ENCODE results near the gene DNAJC10.

The DNAJC10 gene

DNA sequence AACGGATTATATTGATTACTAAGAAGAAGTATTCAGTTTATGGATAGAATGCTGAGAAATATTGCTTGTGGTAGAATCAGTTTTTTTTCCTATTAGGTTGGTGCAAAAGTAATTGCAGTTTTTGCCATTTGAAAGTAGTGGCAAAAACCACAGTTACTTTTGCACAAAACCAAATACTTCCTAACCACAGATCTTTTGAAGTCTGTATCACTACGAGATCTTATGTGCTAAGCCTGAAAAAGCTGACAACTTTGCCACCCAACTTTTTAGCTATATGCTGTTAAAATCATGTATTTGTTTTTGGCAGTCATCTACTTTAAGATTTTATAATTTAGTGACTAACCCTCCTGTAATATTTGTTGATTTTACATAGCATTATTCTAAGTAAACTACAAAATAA lies 24.6 kb downstream of the DNAJC10 start:
- Histone ChIP-seq H3K36me3 (ENCODE audit: control insufficient read depth, low read length) (peaks cover 93% of the 10 kb centered on the region), H3K4me1 (ENCODE audit: control insufficient read depth, low read length) (no peaks in the 10 kb centered on the region), H3K27ac (ENCODE audit: low read depth, low read length) (no peak overlapping the region), H3K27me3 (ENCODE audit: control insufficient read depth, low read length) (no peaks in the 10 kb centered on the region), H4K20me1 (ENCODE audit: control insufficient read depth, insufficient read depth, low read depth, low read length) (no peaks in the 10 kb centered on the region), H3K79me2 (ENCODE audit: control insufficient read depth, low read length) (peaks cover 26% of the 10 kb centered on the region), H3K4me2 (ENCODE audit: low read length) (no peak overlapping the region), H3K4me3 (ENCODE audit: low read length) (no peak overlapping the region), H3K9me2 (replicated peaks; ENCODE audit: control insufficient read depth, low read length) (no peaks in the 10 kb centered on the region), H3F3A (ENCODE audit: control insufficient read depth, insufficient read depth) (peaks cover 7% of the 10 kb centered on the region; the same call in 1 of the 2 replicates), H3K9me3 (ENCODE audit: control insufficient read depth, insufficient read depth, low read length) (peaks cover 4% of the 10 kb centered on the region; the same call in 1 of the 2 replicates)
- TF ChIP-seq CTCF (IDR thresholded peaks at IDR 0.05; ENCODE audit: low read depth, low read length, poor library complexity, severe bottlenecking), result no peak
- TF ChIP-seq EZH2phosphoT487 (IDR thresholded peaks at IDR 0.05; ENCODE audit: borderline replicate concordance, low read length), result no peak

DNA sequence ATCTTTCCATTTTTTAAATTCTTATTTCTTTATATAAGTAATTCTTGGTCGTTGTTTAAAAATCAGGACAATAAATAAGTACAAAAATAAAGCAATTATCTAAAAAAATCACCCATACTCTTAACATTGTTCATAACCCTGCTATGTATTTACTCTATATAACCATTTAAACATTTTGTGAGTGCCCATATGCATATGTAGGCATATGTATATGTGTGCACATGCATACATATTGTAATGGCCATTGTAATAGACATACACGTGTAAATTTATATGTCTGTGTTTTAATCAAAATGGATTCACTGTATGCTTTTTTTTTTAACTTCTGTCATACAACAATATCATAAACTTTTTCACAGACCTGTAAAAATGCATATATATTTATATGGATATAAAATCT lies 25.6 kb downstream of the DNAJC10 start:
- Histone ChIP-seq H3K36me3 (ENCODE audit: control insufficient read depth, low read length) (peaks cover 85% of the 10 kb centered on the region), H3K9me3 (ENCODE audit: control insufficient read depth, insufficient read depth, low read length) (peaks cover 4% of the 10 kb centered on the region; the same call in 1 of the 2 replicates), H3K4me2 (ENCODE audit: low read length) (no peak overlapping the region), H3F3A (ENCODE audit: control insufficient read depth, insufficient read depth) (peaks cover 5% of the 10 kb centered on the region; the same call in 1 of the 2 replicates), H3K27me3 (ENCODE audit: control insufficient read depth, low read length) (no peaks in the 10 kb centered on the region), H3K79me2 (ENCODE audit: control insufficient read depth, low read length) (peaks cover 26% of the 10 kb centered on the region), H3K4me3 (ENCODE audit: low read length) (no peak overlapping the region), H3K27ac (ENCODE audit: low read depth, low read length) (no peak overlapping the region), H4K20me1 (ENCODE audit: control insufficient read depth, insufficient read depth, low read depth, low read length) (no peaks in the 10 kb centered on the region), H3K4me1 (ENCODE audit: control insufficient read depth, low read length) (no peaks in the 10 kb centered on the region), H3K9me2 (replicated peaks; ENCODE audit: control insufficient read depth, low read length) (no peaks in the 10 kb centered on the region)
- TF ChIP-seq EZH2phosphoT487 (IDR thresholded peaks at IDR 0.05; ENCODE audit: borderline replicate concordance, low read length), result no peak
- TF ChIP-seq CTCF (IDR thresholded peaks at IDR 0.05; ENCODE audit: low read depth, low read length, poor library complexity, severe bottlenecking), result no peak

GRCh38 chr2:182744490-182744889 lies 28.4 kb downstream of the DNAJC10 start:
- TF ChIP-seq EZH2phosphoT487 (IDR thresholded peaks at IDR 0.05; ENCODE audit: borderline replicate concordance, low read length) (no peak), CTCF (IDR thresholded peaks at IDR 0.05; ENCODE audit: low read depth, low read length, poor library complexity, severe bottlenecking) (no peak)
- no peaks in the 10 kb centered on the region for H3K9me2 ChIP-seq (replicated peaks; ENCODE audit: control insufficient read depth, low read length)
- no peak overlapping the region for H3K4me2 ChIP-seq (ENCODE audit: low read length)
- H3K27ac ChIP-seq (ENCODE audit: low read depth, low read length), result no peak overlapping the region
- peaks cover 4% of the 10 kb centered on the region; the same call in 1 of the 2 replicates for H3K9me3 ChIP-seq (ENCODE audit: control insufficient read depth, insufficient read depth, low read length)
- H3F3A ChIP-seq (ENCODE audit: control insufficient read depth, insufficient read depth), result 0 out of 2 replicates have a peak, but pooled peaks cover 3% of the 10 kb centered on the region
- peaks cover 59% of the 10 kb centered on the region for H3K36me3 ChIP-seq (ENCODE audit: control insufficient read depth, low read length)
- peaks cover 22% of the 10 kb centered on the region for H3K79me2 ChIP-seq (ENCODE audit: control insufficient read depth, low read length)
- no peaks in the 10 kb centered on the region for H3K4me1 ChIP-seq (ENCODE audit: control insufficient read depth, low read length)
- H4K20me1 ChIP-seq (ENCODE audit: control insufficient read depth, insufficient read depth, low read depth, low read length), result no peaks in the 10 kb centered on the region
- no peak overlapping the region for H3K4me3 ChIP-seq (ENCODE audit: low read length)
- H3K27me3 ChIP-seq (ENCODE audit: control insufficient read depth, low read length), result no peaks in the 10 kb centered on the region

Data from DOHH2 (cell line).